Upper lobe of left lung (tissue), 6 donors: ENCODE measurements around the gene DCBLD1. TPM values are rescaled to one million over a fixed set of nuclear protein-coding genes. Genes with fewer than 3 reads are reported as not detected.

Source experiments
- ATAC-seq, 2 donors: fragments of 200-7000 bp; cut with Tn5 transposase; one replicate each; pipeline ENCODE4 v1.9.1; 2022; ENCODE audit warnings: mild to moderate bottlenecking in 2 of 2, moderate library complexity in 2 of 2; ENCODE audit not compliant: low FRiP score in 2 of 2
- DNase-seq, 2 donors: peaks; one replicate each; pipeline ENCODE4 v3.0.0-alpha.2; 2019 to 2020
- H3K27ac ChIP-seq, 4 donors: fragments of 200-600 bp; sonication (generic); one replicate each; pipeline ENCODE4 v1.5.1; 2016 to 2019
- H3K27me3 ChIP-seq, 4 donors: fragments of 200-600 bp; sonication (generic); one replicate each; pipeline ENCODE4 v1.5.1; 2017 to 2019
- H3K36me3 ChIP-seq, 4 donors: fragments of 200-600 bp; sonication (generic); one replicate each; pipeline ENCODE4 v1.5.1; 2016 to 2019
- H3K4me1 ChIP-seq, 4 donors: fragments of 200-600 bp; sonication (generic); one replicate each; pipeline ENCODE4 v1.5.1; 2018 to 2019
- H3K4me3 ChIP-seq, 4 donors: fragments of 200-600 bp; sonication (generic); one replicate each; pipeline ENCODE4 v1.5.1; 2017 to 2019; ENCODE audit warnings: mild to moderate bottlenecking in 2 of 4, moderate library complexity in 1 of 4
- H3K9me3 ChIP-seq, 4 donors: fragments of 200-600 bp; sonication (generic); one replicate each; pipeline ENCODE4 v1.5.1; 2018 to 2019
- EP300 ChIP-seq, 4 donors: sonication (generic); formaldehyde crosslinking; IDR thresholded peaks; one replicate each; pipeline ENCODE4 v1.5.1; 2017; ENCODE audit warnings: antibody characterized with exemption in 4 of 4, control low read depth in 2 of 4
- POLR2A ChIP-seq, 4 donors: fragments of 450-650 bp; IDR thresholded peaks; one replicate each; pipeline ENCODE4 v1.5.1; 2016 to 2017; ENCODE audit warnings: antibody characterized with exemption in 4 of 4, mild to moderate bottlenecking in 2 of 4
- POLR2AphosphoS5 ChIP-seq, 2 donors: sonication (generic); formaldehyde crosslinking; IDR thresholded peaks; one replicate each; pipeline ENCODE4 v1.5.1; 2017; ENCODE audit warnings: antibody characterized with exemption in 2 of 2
- WGBS, 2 donors: methylation state at CpG; one replicate each; pipeline ENCODE4 v1.1.5; 2017 to 2018; 5-methylcytosine and 5-hydroxymethylcytosine counted together
- total RNA-seq, 6 donors: library from RNA; depleted of rRNA in 4 of 6; stranded (reverse); fragments of >200 nt in 4 of 6; gene quantifications; one replicate each; pipeline versions ENCODE4 v1.1.0 to v1.2.1, GENCODE V29; 2016 to 2021
- TF ChIP-seq, protein P1 (sequence below), 6 experiments: fragments of 450-650 bp in 4 of 6; fragments of 200-600 bp in 2 of 6; sonication (generic) in 2 of 6; IDR thresholded peaks; one replicate each; pipeline ENCODE4 v1.5.1; 2016 to 2019; ENCODE audit warnings: antibody characterized with exemption in 6 of 6
- donor health status: DM: no; HTN: no; CAD: no; lungs with moderate emphysema.
- donor health status: DM: no; HTN: yes; CAD: no; lungs with severe emphysema.

The DCBLD1 gene
- total RNA-seq, 6 donors from 2014 or later = 12.5 to 48.1 (median 19.6) TPM

DNA sequence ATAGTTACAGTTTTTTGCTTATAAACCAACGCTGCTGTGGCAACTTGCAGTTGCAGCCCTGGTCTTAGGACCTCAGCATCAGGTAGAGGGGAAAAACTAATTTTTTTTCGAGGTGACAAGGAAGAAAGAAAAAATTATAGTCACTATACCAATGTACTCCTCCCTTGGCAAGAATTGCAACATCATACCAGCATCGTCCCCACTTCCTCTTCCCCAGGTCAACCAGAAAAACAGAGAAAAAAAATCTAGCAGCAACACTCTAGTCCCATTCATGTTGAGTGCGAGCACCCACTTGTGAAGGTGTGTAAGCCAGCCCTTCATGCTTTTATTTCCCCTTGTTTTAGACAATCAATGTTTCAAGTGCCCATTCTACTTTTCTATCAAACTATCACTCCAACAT lies 13.1 kb upstream of the DCBLD1 start:
- H3K9me3 ChIP-seq = no peaks in the 10 kb centered on the region
- H3K36me3 ChIP-seq = no peaks in the 10 kb centered on the region
- no peak overlapping the region for H3K4me3 ChIP-seq
- ATAC-seq (no peak), DNase-seq (peak in 1 of 2 donors; percentile 37)
- H3K4me1 ChIP-seq = peaks cover 0 to 4% (median 0%) of the 10 kb centered on the region in 4 donors
- H3K27me3 ChIP-seq = no peaks in the 10 kb centered on the region
- TF ChIP-seq, protein P1, sequence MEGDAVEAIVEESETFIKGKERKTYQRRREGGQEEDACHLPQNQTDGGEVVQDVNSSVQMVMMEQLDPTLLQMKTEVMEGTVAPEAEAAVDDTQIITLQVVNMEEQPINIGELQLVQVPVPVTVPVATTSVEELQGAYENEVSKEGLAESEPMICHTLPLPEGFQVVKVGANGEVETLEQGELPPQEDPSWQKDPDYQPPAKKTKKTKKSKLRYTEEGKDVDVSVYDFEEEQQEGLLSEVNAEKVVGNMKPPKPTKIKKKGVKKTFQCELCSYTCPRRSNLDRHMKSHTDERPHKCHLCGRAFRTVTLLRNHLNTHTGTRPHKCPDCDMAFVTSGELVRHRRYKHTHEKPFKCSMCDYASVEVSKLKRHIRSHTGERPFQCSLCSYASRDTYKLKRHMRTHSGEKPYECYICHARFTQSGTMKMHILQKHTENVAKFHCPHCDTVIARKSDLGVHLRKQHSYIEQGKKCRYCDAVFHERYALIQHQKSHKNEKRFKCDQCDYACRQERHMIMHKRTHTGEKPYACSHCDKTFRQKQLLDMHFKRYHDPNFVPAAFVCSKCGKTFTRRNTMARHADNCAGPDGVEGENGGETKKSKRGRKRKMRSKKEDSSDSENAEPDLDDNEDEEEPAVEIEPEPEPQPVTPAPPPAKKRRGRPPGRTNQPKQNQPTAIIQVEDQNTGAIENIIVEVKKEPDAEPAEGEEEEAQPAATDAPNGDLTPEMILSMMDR (IDR thresholded peaks at IDR 0.05) = no peak
- no peak for TF ChIP-seq POLR2AphosphoS5 (IDR thresholded peaks at IDR 0.05)
- TF ChIP-seq POLR2A (IDR thresholded peaks at IDR 0.05) = no peak
- TF ChIP-seq EP300 (IDR thresholded peaks at IDR 0.05) = no peak
- 31 to 51% methylated on average over 4 of the region's 4 CpGs for WGBS, 2 donors
- no peak overlapping the region for H3K27ac ChIP-seq

DNA sequence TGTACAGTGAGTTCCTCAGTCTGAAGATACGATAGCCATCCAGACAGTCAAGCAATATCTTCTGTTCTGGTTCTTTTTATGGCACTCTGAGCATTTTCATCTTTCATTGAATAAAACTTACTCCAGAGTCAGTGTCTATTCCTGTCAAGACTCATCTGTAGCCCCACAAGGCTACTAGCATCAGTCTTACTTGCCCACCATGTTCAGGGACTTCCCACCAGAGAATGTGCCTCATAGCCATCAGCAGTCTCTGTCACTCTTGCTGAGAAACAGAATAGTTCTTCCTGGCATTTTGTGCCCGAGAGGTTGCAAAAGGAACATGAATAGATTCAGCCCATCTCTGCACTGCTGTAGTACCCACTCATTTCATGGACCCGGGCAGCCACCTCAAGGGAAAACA lies 12.7 kb upstream of the DCBLD1 start:
- 83 to 93% methylated on average over 3 of the region's 3 CpGs for WGBS, 2 donors
- no peak for ATAC-seq

DNA sequence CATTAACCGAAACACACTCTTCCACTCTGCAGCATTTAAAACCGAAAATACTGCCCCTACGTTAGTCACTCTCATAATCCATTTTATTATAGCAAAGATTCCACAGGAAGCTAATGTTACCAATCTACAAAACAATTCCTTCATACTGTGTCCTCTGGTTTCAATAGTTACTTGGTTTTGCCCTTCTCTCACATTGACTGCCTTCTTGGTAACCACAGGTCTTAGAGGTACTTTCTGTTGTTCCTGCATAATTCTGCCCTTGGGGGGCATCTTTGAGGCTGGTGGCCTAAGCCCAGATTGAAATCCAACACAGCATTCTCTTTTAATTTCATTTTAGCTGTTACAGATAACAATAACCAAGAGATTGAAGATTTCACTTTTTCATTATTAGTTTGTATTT lies 9.8 kb upstream of the DCBLD1 start:
- peaks cover 0 to 4% (median 0%) of the 10 kb centered on the region in 4 donors for H3K4me1 ChIP-seq
- no peak overlapping the region for H3K27ac ChIP-seq
- TF ChIP-seq POLR2A (IDR thresholded peaks at IDR 0.05) = no peak
- TF ChIP-seq EP300 (IDR thresholded peaks at IDR 0.05) = no peak
- TF ChIP-seq, protein P1 (IDR thresholded peaks at IDR 0.05) = no peak
- TF ChIP-seq POLR2AphosphoS5 (IDR thresholded peaks at IDR 0.05) = no peak
- no peak overlapping the region for H3K4me3 ChIP-seq
- no peaks in the 10 kb centered on the region for H3K27me3 ChIP-seq
- no peaks in the 10 kb centered on the region for H3K9me3 ChIP-seq
- DNase-seq (no peak), ATAC-seq (no peak)
- WGBS, 2 donors = 90 to 91% methylated on average over 3 of the region's 3 CpGs
- H3K36me3 ChIP-seq = no peaks in the 10 kb centered on the region

More for the DNA sequence above, 12.7 kb upstream of the DCBLD1 start:
- no peaks in the 10 kb centered on the region for H3K27me3 ChIP-seq
- no peaks in the 10 kb centered on the region for H3K9me3 ChIP-seq
- H3K36me3 ChIP-seq = no peaks in the 10 kb centered on the region
- peaks cover 0 to 4% (median 0%) of the 10 kb centered on the region in 4 donors for H3K4me1 ChIP-seq
- H3K27ac ChIP-seq = no peak overlapping the region
- DNase-seq = no peak
- H3K4me3 ChIP-seq = no peak overlapping the region
- TF ChIP-seq POLR2A (IDR thresholded peaks at IDR 0.05) (no peak), POLR2AphosphoS5 (IDR thresholded peaks at IDR 0.05) (no peak), EP300 (IDR thresholded peaks at IDR 0.05) (no peak)
- TF ChIP-seq, protein P1 (IDR thresholded peaks at IDR 0.05) = no peak

DNA sequence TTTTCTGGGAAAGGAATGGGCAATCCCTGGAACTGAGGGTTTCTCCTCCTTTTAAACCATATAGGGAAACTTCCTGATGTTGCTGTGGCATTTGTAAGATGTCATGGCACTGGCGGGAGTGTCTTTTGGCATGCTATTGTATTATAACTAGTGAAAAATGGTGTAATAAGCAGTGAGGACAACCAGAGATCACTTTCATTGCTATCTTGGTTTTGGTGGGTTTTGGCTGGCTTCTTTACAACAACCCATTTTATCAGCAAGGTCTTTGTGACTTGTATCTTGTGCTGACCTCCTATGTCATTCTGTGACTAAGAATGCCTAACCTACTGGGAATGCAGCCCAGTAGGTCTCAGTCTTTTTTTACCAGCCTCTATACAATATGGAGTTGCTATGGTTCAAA lies 9.1 kb upstream of the DCBLD1 start:
- Histone ChIP-seq H3K4me1 (peaks cover 0 to 4% (median 0%) of the 10 kb centered on the region in 4 donors), H3K36me3 (no peaks in the 10 kb centered on the region), H3K27ac (no peak overlapping the region), H3K4me3 (no peak overlapping the region), H3K9me3 (no peaks in the 10 kb centered on the region), H3K27me3 (no peaks in the 10 kb centered on the region)
- TF ChIP-seq POLR2AphosphoS5 (IDR thresholded peaks at IDR 0.05) = no peak
- TF ChIP-seq POLR2A (IDR thresholded peaks at IDR 0.05) = no peak
- TF ChIP-seq, protein P1 (IDR thresholded peaks at IDR 0.05) = no peak
- TF ChIP-seq EP300 (IDR thresholded peaks at IDR 0.05) = no peak
- ATAC-seq (no peak), DNase-seq (no peak)
- 91 to 95% methylated on average over 1 of the region's 1 CpG for WGBS, 2 donors
